Testis (tissue), 5 donors: ENCODE results near the gene C12orf76. TPM values are rescaled to one million over a fixed set of nuclear protein-coding genes. Genes with fewer than 3 reads are reported as not detected.

Experiments used
- DNase-seq: peaks from one replicate; pipeline ENCODE4 v3.0.0-alpha.2; 2019
- H3K27ac ChIP-seq, 2 donors: fragments of 200-600 bp; sonication (generic); one replicate each; pipeline ENCODE4 v1.5.1; 2019
- H3K27me3 ChIP-seq: fragments of 200-600 bp; sonication (generic); one replicate; pipeline ENCODE4 v1.5.1; 2019
- H3K36me3 ChIP-seq: fragments of 200-600 bp; sonication (generic); one replicate; pipeline ENCODE4 v1.5.1; 2017; ENCODE audit warnings: low read depth; ENCODE audit errors: missing control alignments
- H3K4me1 ChIP-seq: fragments of 200-600 bp; sonication (generic); one replicate; pipeline ENCODE4 v1.5.1; 2019
- H3K4me3 ChIP-seq, 2 donors: fragments of 200-600 bp; sonication (generic); one replicate each; pipeline ENCODE4 v1.5.1; 2017 to 2019
- H3K9me3 ChIP-seq: fragments of 200-600 bp; sonication (generic); one replicate; pipeline ENCODE4 v1.5.1; 2017
- CTCF ChIP-seq, 3 experiments: fragments of 450-650 bp in 2 of 3; fragments of 200-600 bp in 1 of 3; sonication (generic) in 1 of 3; IDR thresholded peaks; one replicate each; pipeline ENCODE4 v1.5.1; 2016 to 2019; ENCODE audit warnings: antibody characterized with exemption in 3 of 3, mild to moderate bottlenecking in 2 of 3, moderate library complexity in 1 of 3
- POLR2A ChIP-seq: fragments of 450-650 bp; IDR thresholded peaks from one replicate; pipeline ENCODE4 v1.6.1; 2017; ENCODE audit warnings: antibody characterized with exemption, mild to moderate bottlenecking, moderate library complexity
- WGBS, 2 donors: methylation state at CpG; one replicate each; pipeline ENCODE4 v1.1.5; 2018; 5-methylcytosine and 5-hydroxymethylcytosine counted together
- intact Hi-C: fragments of 100-400 bp; cut with DNase I; formaldehyde crosslinking; loops from one replicate; pipeline ENCODE4 v1.15.1; 2023; ENCODE audit warnings: low total_unique reads
- long read RNA-seq, 2 donors: transcript quantifications; one replicate each; lab custom pipeline, GENCODE V29; 2026
- polyA plus RNA-seq: library from polyadenylated mRNA; stranded (reverse); fragments of 350-450 nt; fragmentation: Illumina TruSeq; extraction: RNeasy Lipid Tissue Mini Kit (QIAGEN cat#74804); gene quantifications from one replicate; pipeline ENCODE4 v1.2.3, GENCODE V29; 2014; ENCODE audit warnings: low read depth, low replicate concordance; ENCODE audit not compliant: insufficient read depth
- total RNA-seq, 2 donors: library from RNA; depleted of rRNA; stranded (reverse); fragments of >200 nt; gene quantifications; one replicate each; pipeline ENCODE4 v1.2.3, GENCODE V29; 2016

The C12orf76 gene
- 10 to 100 TPM; 28.3 to 32.8 TPM for total RNA-seq
- polyA plus RNA-seq, result 28.7 TPM
- long read RNA-seq, donor 1, transcript C12orf76-203 (2 exons, 1,755 nt), result major isoform, 13 of 24 reads
- long read RNA-seq, donor 1, partial matches to known transcripts, result 8 of 24 reads
- long read RNA-seq, donor 1, other reads (novel, unspliced or antisense), result 0 of 24 reads
- long read RNA-seq, donor 2, transcript C12orf76-203 (2 exons, 1,755 nt), result major isoform, 11 of 12 reads
- long read RNA-seq, donor 2, partial matches to known transcripts, result 0 of 12 reads
- long read RNA-seq, donor 2, other reads (novel, unspliced or antisense), result 0 of 12 reads

- TF ChIP-seq POLR2A, result peak; percentile 34
- TF ChIP-seq CTCF (IDR thresholded peaks at IDR 0.05), result no peak
- H3K27me3 ChIP-seq, result no peaks in the 10 kb centered on the region
- H3K9me3 ChIP-seq, result no peaks in the 10 kb centered on the region
- H3K36me3 ChIP-seq, result no peaks in the 10 kb centered on the region
- peaks cover 22% of the 10 kb centered on the region for H3K4me1 ChIP-seq
- peak; percentile 98 for DNase-seq
- peak within 1 kb of the TSS; percentile 26 to 75 for H3K27ac ChIP-seq
- peak within 1 kb of the TSS; percentile 73 to 86 for H3K4me3 ChIP-seq
- intact Hi-C loops, result no loop called here
- WGBS, 2 donors, result 1 to 2% methylated on average over 16 to 47 of the region's 47 CpGs
Observed at GRCh38 chr12:110048242-110049027, at the start of gene C12orf76. Gene C12orf76 (minus strand): TSS chr12:110048522. CDS start chr12:110048495, 27 bp downstream.

- Histone ChIP-seq H3K27ac (no peak overlapping the region), H3K9me3 (no peaks in the 10 kb centered on the region), H3K4me1 (no peaks in the 10 kb centered on the region), H3K36me3 (no peaks in the 10 kb centered on the region), H3K27me3 (no peaks in the 10 kb centered on the region), H3K4me3 (no peak overlapping the region)
- no peak for DNase-seq
- 59 to 63% methylated on average over 7 of the region's 7 CpGs for WGBS, 2 donors
- intact Hi-C loops, result no loop called here
- TF ChIP-seq CTCF (IDR thresholded peaks at IDR 0.05), result no peak
Observed at GRCh38 chr12:110093631-110094311, 45.4 kb upstream of the C12orf76 start.

GRCh38 chr12:110091136-110091711, 42.9 kb upstream of the C12orf76 start:
- TF ChIP-seq CTCF (IDR thresholded peaks at IDR 0.05), result no peak
- TF ChIP-seq POLR2A, result no peak
- DNase-seq, result no peak
- Histone ChIP-seq H3K4me1 (no peaks in the 10 kb centered on the region), H3K36me3 (no peaks in the 10 kb centered on the region), H3K4me3 (no peak overlapping the region), H3K27ac (no peak overlapping the region), H3K9me3 (no peaks in the 10 kb centered on the region), H3K27me3 (no peaks in the 10 kb centered on the region)
- WGBS, 2 donors, result 74 to 76% methylated on average over 3 of the region's 3 CpGs
- intact Hi-C loops, result no loop called here

GRCh38 chr12:110090266-110091135, 42.2 kb upstream of the C12orf76 start:
- H3K27me3 ChIP-seq, result no peaks in the 10 kb centered on the region
- intact Hi-C loops, result no loop called here
- H3K4me3 ChIP-seq, result no peak overlapping the region
- no peak for DNase-seq
- 77 to 81% methylated on average over 8 of the region's 8 CpGs for WGBS, 2 donors
- no peaks in the 10 kb centered on the region for H3K4me1 ChIP-seq
- TF ChIP-seq POLR2A, result no peak
- no peak for TF ChIP-seq CTCF (IDR thresholded peaks at IDR 0.05)
- no peaks in the 10 kb centered on the region for H3K36me3 ChIP-seq
- no peak overlapping the region for H3K27ac ChIP-seq
- no peaks in the 10 kb centered on the region for H3K9me3 ChIP-seq
